ENCODE measurements around the gene RETNLB.

RETNLB gene

DNA sequence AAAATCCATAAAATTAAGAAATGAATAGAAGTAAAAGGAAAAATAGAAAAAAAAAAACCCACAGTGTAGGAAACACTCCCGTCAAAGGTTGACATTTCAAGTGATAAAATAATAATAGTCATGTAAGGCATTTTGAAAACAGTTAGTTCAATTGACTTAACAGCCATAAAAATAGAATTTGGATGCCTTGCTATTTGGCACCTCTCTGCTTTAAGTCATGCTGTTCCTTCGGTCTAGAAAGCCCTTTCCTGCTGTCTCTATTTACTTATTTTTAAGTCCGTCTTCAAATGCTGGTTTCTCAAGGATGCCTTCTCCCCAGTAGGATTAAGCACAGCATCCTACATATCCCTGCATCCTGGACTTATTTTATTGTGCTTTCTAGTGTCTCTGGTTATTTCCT lies 22.3 kb upstream of the RETNLB start:
- H3K9me3 Mint-ChIP-seq: no peaks in the 10 kb centered on the region
- TF ChIP-seq, protein P1, sequence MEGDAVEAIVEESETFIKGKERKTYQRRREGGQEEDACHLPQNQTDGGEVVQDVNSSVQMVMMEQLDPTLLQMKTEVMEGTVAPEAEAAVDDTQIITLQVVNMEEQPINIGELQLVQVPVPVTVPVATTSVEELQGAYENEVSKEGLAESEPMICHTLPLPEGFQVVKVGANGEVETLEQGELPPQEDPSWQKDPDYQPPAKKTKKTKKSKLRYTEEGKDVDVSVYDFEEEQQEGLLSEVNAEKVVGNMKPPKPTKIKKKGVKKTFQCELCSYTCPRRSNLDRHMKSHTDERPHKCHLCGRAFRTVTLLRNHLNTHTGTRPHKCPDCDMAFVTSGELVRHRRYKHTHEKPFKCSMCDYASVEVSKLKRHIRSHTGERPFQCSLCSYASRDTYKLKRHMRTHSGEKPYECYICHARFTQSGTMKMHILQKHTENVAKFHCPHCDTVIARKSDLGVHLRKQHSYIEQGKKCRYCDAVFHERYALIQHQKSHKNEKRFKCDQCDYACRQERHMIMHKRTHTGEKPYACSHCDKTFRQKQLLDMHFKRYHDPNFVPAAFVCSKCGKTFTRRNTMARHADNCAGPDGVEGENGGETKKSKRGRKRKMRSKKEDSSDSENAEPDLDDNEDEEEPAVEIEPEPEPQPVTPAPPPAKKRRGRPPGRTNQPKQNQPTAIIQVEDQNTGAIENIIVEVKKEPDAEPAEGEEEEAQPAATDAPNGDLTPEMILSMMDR (IDR thresholded peaks at IDR 0.05; ENCODE audit: unreplicated experiment in 3 of 3): no peak
- no peak overlapping the region for H3K4me3 Mint-ChIP-seq
- H3K4me1 Mint-ChIP-seq: no peaks in the 10 kb centered on the region
- no peaks in the 10 kb centered on the region for H3K27me3 Mint-ChIP-seq (ENCODE audit: low read depth)
- no peaks in the 10 kb centered on the region for H3K36me3 Mint-ChIP-seq (ENCODE audit: low read depth)
- H3K27ac Mint-ChIP-seq: no peak overlapping the region

DNA sequence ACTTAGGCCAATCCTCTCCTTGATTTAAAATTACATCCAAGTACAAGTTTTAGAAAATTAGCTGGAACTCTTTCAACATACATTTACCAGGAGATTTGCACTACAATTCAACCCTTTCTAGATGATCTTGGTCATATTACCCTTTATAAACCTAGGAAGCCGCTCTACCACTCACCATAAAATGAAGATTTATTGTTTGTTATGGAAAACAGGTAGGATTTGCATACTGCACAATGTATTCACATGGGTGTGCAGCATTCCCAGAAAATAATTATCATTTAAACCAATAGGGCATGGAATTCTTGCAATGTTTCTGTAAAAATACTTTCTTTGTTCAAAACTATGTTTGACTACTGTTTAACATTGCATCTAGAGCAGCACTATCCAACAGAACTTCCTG lies 18.4 kb upstream of the RETNLB start:
- TF ChIP-seq, protein P1 (IDR thresholded peaks at IDR 0.05; ENCODE audit: unreplicated experiment in 3 of 3): no peak
- H3K4me3 Mint-ChIP-seq: no peak overlapping the region
- no peaks in the 10 kb centered on the region for H3K4me1 Mint-ChIP-seq
- H3K27ac Mint-ChIP-seq: no peak overlapping the region
- no peaks in the 10 kb centered on the region for H3K36me3 Mint-ChIP-seq (ENCODE audit: low read depth)
- no peaks in the 10 kb centered on the region for H3K9me3 Mint-ChIP-seq
- no peaks in the 10 kb centered on the region for H3K27me3 Mint-ChIP-seq (ENCODE audit: low read depth)

DNA sequence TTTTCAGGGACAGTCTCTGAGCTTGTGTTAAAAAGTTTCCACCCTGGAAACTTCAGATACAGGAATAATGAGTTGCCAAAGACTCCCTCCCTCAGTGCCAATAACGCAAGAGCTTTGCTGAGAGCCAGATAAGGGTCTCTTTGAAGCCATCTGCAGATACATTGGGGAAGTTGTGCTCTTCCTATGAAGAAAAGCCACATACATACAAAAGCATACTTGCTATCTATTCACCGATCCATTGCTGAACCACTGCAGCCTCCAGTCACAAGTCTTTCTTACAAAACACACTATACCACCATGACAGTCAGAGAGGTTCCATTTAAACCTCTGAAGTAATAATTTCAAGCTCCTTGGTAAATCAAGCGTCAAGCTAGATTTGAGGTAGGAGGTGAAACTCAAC lies 10.0 kb upstream of the RETNLB start:
- TF ChIP-seq, protein P1 (IDR thresholded peaks at IDR 0.05; ENCODE audit: unreplicated experiment in 3 of 3): no peak
- no peak overlapping the region for H3K4me3 Mint-ChIP-seq
- no peaks in the 10 kb centered on the region for H3K4me1 Mint-ChIP-seq
- H3K27ac Mint-ChIP-seq: no peak overlapping the region
- no peaks in the 10 kb centered on the region for H3K27me3 Mint-ChIP-seq (ENCODE audit: low read depth)
- no peaks in the 10 kb centered on the region for H3K9me3 Mint-ChIP-seq
- no peaks in the 10 kb centered on the region for H3K36me3 Mint-ChIP-seq (ENCODE audit: low read depth)

DNA sequence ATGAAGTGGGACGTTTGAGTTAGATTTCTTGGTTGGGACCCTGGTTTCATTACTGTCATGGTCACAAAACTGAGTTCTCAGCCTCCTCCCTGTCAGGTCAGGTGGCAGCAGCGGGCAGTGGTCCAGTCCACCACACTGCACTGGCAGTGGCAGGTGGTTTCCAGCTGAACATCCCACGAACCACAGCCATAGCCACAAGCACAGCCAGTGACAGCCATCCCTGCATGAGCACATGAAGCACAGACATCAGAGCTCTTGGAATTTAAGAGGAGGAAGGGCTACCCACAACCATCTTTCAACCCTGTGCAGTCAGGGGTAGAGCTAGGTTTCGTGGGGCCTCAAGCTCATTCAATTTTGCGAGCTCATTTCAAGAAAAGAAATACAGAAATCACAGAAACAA lies 1.5 kb downstream of the RETNLB start:
- no peak overlapping the region for H3K4me3 Mint-ChIP-seq
- H3K36me3 Mint-ChIP-seq (ENCODE audit: low read depth): no peaks in the 10 kb centered on the region
- TF ChIP-seq, protein P1 (IDR thresholded peaks at IDR 0.05; ENCODE audit: unreplicated experiment in 3 of 3): no peak
- H3K27ac Mint-ChIP-seq: no peak overlapping the region
- H3K4me1 Mint-ChIP-seq: no peaks in the 10 kb centered on the region
- H3K9me3 Mint-ChIP-seq: peaks cover 4% of the 10 kb centered on the region
- H3K27me3 Mint-ChIP-seq (ENCODE audit: low read depth): peaks cover 3% of the 10 kb centered on the region

DNA sequence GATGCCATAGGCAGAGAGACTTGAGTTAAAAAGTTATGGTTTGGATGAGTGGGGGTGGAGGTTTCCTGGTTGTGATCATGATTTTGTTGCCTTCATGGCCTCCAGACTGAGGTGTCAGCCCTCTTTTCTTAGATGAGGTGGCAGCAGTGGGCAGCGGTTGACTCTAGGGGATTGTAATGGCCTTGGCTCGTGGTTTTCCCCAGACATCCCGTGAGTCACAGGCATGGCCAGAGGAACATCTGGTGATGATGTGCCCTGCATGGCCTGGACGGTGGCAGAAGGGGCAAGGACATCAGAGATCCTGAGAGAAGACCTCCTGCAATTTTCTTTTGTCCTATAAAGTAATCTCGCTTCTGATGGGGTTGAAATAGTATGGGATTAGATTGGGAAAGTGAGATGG lies 12.4 kb downstream of the RETNLB start:
- Mint-ChIP-seq H3K9me3 (peaks cover 14% of the 10 kb centered on the region), H3K27ac (no peak overlapping the region)
- TF ChIP-seq, protein P1 (IDR thresholded peaks at IDR 0.05; ENCODE audit: unreplicated experiment in 3 of 3): no peak

DNA sequence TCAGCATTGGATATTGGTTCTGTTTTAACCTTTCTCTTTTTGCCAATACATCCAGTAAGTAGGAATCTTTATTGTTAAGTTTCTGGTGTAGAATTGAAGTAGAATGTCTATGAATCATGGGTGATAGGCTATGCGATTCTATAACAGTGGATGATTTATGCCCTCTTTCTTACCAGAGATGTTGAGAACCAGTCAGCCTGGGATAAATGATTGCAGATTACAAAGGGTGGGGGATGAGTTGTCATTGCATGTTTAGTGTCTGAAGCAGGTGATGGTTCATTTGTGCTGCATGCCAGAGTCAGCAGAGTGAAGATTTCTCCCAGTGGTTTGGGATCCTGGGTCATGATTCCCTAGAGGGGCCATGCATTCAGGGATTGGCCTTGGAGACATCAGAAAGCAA lies 14.3 kb downstream of the RETNLB start:
- Mint-ChIP-seq H3K4me3 (no peak overlapping the region), H3K36me3 (ENCODE audit: low read depth) (no peaks in the 10 kb centered on the region), H3K27ac (no peak overlapping the region), H3K9me3 (peaks cover 8% of the 10 kb centered on the region), H3K27me3 (ENCODE audit: low read depth) (no peaks in the 10 kb centered on the region), H3K4me1 (no peaks in the 10 kb centered on the region)
- TF ChIP-seq, protein P1 (IDR thresholded peaks at IDR 0.05; ENCODE audit: unreplicated experiment in 3 of 3): no peak

More for the DNA sequence above, 12.4 kb downstream of the RETNLB start:
- Mint-ChIP-seq H3K36me3 (ENCODE audit: low read depth) (no peaks in the 10 kb centered on the region), H3K4me1 (no peaks in the 10 kb centered on the region), H3K4me3 (no peak overlapping the region), H3K27me3 (ENCODE audit: low read depth) (no peaks in the 10 kb centered on the region)

Data from nephron (organoid).